Neural progenitor cell (in vitro differentiated cells): ENCODE results near the gene TBCCD1.

ENCODE experiments used
- EZH2 ChIP-seq: fragments of 200-600 bp; sonication (generic); IDR thresholded peaks from 2 replicates; pipeline ENCODE4 v1.6.1; 2017; ENCODE audit warnings: antibody characterized with exemption, mild to moderate bottlenecking, moderate library complexity
- EZH2phosphoT487 ChIP-seq: fragments of 200-600 bp; sonication (generic); IDR thresholded peaks from 2 replicates; pipeline ENCODE4 v1.6.1; 2017; ENCODE audit warnings: antibody characterized with exemption
- TF ChIP-seq, protein P1 (sequence below): fragments of 200-600 bp; sonication (generic); IDR thresholded peaks from 2 replicates; pipeline ENCODE4 v1.5.1; 2017; ENCODE audit warnings: antibody characterized with exemption, mild to moderate bottlenecking

DNA sequence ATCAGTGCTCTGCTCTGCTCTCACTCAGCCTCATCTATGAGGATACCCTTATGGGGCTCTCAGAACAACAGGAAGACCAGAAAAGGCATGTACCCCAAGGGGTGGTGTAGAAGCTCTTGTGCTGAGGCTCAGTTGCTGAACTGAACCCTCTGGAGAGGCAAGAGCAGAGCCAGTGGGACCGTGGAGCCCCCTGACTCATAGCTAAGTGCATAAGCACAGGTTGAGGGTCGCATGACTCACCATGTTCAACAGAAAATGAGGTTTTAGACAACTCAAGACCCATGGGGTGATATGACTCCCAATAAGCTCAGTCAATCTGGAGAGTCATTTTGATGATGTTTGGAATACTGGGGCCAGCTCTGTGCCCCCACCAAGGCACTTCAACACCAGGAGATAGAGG, 60.3 kb downstream of the TBCCD1 start:
- TF ChIP-seq, protein P1, sequence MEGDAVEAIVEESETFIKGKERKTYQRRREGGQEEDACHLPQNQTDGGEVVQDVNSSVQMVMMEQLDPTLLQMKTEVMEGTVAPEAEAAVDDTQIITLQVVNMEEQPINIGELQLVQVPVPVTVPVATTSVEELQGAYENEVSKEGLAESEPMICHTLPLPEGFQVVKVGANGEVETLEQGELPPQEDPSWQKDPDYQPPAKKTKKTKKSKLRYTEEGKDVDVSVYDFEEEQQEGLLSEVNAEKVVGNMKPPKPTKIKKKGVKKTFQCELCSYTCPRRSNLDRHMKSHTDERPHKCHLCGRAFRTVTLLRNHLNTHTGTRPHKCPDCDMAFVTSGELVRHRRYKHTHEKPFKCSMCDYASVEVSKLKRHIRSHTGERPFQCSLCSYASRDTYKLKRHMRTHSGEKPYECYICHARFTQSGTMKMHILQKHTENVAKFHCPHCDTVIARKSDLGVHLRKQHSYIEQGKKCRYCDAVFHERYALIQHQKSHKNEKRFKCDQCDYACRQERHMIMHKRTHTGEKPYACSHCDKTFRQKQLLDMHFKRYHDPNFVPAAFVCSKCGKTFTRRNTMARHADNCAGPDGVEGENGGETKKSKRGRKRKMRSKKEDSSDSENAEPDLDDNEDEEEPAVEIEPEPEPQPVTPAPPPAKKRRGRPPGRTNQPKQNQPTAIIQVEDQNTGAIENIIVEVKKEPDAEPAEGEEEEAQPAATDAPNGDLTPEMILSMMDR = no peak
- TF ChIP-seq EZH2 (no peak), EZH2phosphoT487 (no peak)
